Activated naive CD8-positive, alpha-beta T cell treated with anti-CD3 and anti-CD28 coated beads, Interleukin-2, amount 50 U/mL, for 24 hours (primary cell): ENCODE data around the gene NOS1.
"Not testable (repeated sequence)": the region's sequence is repeated elsewhere in the genome, so short reads cannot be mapped to it uniquely, and the experiment has no call there.

ENCODE experiments used
- ATAC-seq: fragments of 150-1000 bp; cut with Tn5 transposase; one replicate; pipeline ENCODE4 v1.10.0; 2021
- DNase-seq: peaks from one replicate; pipeline ENCODE4 v3.0.0; 2021
- H3K27ac Mint-ChIP-seq: one replicate; pipeline ENCODE4 v1.8.0; 2021; ENCODE audit warnings: mild to moderate bottlenecking, mixed read lengths
- H3K27me3 Mint-ChIP-seq: one replicate; pipeline ENCODE4 v1.8.0; 2021; ENCODE audit warnings: mixed read lengths
- H3K36me3 Mint-ChIP-seq: one replicate; pipeline ENCODE4 v1.8.0; 2021; ENCODE audit warnings: low read depth, mixed read lengths
- H3K4me1 Mint-ChIP-seq: one replicate; pipeline ENCODE4 v1.8.0; 2021; ENCODE audit warnings: mixed read lengths
- H3K4me3 Mint-ChIP-seq: one replicate; pipeline ENCODE4 v1.8.0; 2021; ENCODE audit warnings: mild to moderate bottlenecking, moderate library complexity, mixed read lengths
- H3K9me3 Mint-ChIP-seq: one replicate; pipeline ENCODE4 v1.8.0; 2021; ENCODE audit warnings: mixed read lengths

The NOS1 gene

DNA sequence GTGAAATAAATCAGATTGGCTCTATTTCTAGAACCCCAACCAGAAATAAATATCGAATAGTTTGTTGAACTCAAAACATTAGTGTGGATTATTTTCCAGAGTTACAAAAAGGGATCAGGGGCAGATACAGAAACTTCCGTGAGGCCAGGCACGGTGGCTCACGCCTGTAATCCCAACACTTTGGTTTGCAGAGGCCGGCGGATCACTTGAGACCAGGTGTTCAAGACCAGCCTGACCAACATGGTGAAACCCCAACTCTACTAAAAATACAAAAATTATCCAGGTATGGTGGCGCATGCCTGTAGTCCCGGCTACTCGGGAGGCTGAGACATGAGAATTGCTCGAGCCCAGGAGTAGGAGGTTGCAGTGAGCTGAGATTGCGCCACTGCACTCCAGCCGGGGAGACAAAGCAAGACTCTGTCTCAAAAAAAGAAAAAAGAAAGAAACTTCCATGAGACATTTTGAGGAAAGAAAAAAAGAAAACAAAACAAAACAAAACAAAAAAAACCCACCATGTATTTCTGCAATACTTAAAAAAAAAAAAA, 173.2 kb downstream of the NOS1 start:
- DNase-seq: no peak
- peak overlapping the region; percentile 94 for H3K4me3 Mint-ChIP-seq
- peaks cover 3% of the 10 kb centered on the region for H3K27me3 Mint-ChIP-seq
- no peaks in the 10 kb centered on the region for H3K9me3 Mint-ChIP-seq
- H3K27ac Mint-ChIP-seq: no peak overlapping the region
- peaks cover 28% of the 10 kb centered on the region for H3K4me1 Mint-ChIP-seq
- ATAC-seq: no peak
- H3K36me3 Mint-ChIP-seq: peaks cover 38% of the 10 kb centered on the region

DNA sequence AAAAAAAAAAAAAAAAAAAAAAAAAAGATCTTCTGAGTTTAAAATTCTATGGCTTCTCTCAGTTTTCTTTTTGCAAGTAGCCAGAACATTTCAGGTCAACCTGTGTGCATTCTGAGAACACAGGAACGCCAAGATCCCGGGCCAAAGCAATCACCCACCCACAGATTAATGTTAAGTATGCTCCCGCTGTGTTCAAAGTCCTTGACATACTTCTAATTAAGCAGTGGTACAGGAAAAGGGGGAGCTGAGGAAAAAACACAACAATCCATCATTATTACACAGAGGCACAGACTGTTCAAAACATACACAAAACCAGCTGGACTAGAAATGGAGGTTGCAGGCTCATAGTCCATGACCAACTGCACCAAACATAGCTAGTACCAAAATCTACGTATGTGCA, 174.0 kb downstream of the NOS1 start:
- Mint-ChIP-seq H3K36me3 (peaks cover 43% of the 10 kb centered on the region), H3K27ac (no peak overlapping the region), H3K4me3 (no peak overlapping the region), H3K9me3 (no peaks in the 10 kb centered on the region), H3K4me1 (peaks cover 28% of the 10 kb centered on the region), H3K27me3 (peaks cover 3% of the 10 kb centered on the region)
- ATAC-seq (no peak), DNase-seq (no peak)

DNA sequence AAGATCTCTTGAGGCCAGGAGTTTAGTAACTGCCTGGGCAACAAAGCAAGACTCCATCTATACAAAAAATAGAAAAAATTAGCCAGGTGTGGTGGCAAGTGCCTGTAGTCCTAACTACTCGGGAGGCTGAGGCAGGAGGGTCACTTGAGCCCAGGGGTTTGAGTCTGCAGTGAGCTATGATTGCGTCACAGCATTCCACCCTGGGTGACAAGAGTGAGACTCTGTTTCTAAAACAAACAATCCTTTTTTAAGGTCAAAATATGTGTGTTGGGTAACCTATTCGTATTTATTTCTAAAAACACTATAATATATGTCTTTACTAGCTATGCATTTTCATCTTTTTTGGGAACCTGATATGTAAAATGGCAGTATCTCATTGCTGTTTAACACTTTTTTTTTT, 178.6 kb downstream of the NOS1 start:
- H3K36me3 Mint-ChIP-seq: peaks cover 66% of the 10 kb centered on the region
- peaks cover 4% of the 10 kb centered on the region for H3K9me3 Mint-ChIP-seq
- no peak overlapping the region for H3K27ac Mint-ChIP-seq
- H3K27me3 Mint-ChIP-seq: no peaks in the 10 kb centered on the region
- H3K4me3 Mint-ChIP-seq: no peak overlapping the region
- peaks cover 5% of the 10 kb centered on the region for H3K4me1 Mint-ChIP-seq
- ATAC-seq (no peak), DNase-seq (no peak)

DNA sequence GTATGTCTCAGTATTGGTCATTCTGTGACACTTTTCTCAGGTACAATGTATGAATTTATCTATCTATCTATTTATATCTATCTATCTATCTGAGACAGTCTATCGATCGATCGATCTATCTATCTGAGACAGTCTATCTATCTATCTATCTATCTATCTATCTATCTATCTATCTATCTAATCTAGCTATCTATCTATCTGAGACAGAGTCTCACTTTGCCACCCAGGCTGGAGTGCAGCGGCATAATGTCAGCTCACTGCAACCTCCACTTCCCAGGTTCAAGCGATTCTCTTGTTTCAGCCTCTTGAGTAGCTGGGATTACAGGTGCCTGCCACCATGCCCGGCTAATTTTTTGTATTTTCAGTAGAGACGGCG, 180.0 kb downstream of the NOS1 start:
- H3K4me1 Mint-ChIP-seq, DNase-seq, H3K4me3 Mint-ChIP-seq, H3K9me3 Mint-ChIP-seq, ATAC-seq, H3K27ac Mint-ChIP-seq, H3K27me3 Mint-ChIP-seq: not testable (repeated sequence)
- peaks cover 65% of the 10 kb centered on the region for H3K36me3 Mint-ChIP-seq

DNA sequence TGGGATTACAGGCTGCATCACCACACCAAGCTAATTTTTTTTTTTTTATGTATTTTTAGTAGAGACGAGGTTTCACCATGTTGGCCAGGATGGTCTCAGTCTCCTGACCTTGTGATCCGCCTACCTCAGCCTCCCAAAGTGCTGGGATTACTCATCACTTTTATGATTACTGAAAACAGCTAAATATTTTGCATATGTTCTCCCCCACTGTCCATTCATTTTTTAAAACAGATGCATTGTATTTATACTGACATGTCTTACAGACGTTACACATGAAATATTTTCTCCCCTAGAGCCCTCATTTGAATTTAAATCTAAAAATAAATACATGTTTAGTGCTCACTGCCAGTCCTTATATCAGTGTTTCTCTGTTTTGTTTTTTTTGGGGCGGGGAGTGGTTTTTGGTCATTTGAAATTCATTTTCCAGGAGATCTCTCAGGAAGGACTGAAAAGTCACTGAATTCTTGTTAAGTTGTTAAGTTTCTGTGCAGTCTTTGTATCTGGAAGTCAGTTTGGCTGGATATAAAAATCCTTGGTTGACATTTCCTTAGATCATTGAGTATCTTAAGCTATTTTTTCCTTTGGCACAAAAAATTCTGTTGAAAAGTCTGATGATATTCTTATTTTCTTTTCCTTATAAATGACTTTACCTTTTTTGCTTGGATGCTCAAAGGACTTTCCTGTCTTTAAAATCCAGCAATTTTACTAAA, 180.5 kb downstream of the NOS1 start:
- Mint-ChIP-seq H3K27me3 (no peaks in the 10 kb centered on the region), H3K36me3 (peaks cover 67% of the 10 kb centered on the region), H3K4me3 (no peak overlapping the region), H3K9me3 (peaks cover 4% of the 10 kb centered on the region), H3K4me1 (peaks cover 2% of the 10 kb centered on the region), H3K27ac (no peak overlapping the region)
- ATAC-seq: no peak
- DNase-seq: no peak

DNA sequence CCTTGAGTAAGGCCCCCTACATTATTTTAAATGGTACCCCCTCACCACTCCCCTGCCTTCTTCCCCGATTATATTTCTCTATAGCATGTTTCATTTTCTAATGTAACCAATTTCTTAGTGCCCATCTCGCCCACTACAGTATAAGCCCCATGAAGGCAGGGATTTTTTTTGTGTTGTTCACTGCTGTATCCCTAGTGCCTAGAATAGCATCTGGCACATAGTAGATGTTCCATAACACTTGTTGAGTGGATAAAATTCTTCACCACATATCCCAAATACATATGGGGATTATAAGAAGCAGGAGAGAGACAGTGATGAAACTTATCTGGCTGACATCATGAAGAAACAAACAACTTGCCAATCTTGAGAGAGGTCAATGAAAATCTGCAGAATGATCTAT, 182.7 kb downstream of the NOS1 start:
- Mint-ChIP-seq H3K4me3 (no peak overlapping the region), H3K27ac (no peak overlapping the region), H3K4me1 (no peaks in the 10 kb centered on the region), H3K9me3 (peaks cover 4% of the 10 kb centered on the region), H3K27me3 (no peaks in the 10 kb centered on the region), H3K36me3 (peaks cover 64% of the 10 kb centered on the region)
- ATAC-seq: no peak
- no peak for DNase-seq

DNA sequence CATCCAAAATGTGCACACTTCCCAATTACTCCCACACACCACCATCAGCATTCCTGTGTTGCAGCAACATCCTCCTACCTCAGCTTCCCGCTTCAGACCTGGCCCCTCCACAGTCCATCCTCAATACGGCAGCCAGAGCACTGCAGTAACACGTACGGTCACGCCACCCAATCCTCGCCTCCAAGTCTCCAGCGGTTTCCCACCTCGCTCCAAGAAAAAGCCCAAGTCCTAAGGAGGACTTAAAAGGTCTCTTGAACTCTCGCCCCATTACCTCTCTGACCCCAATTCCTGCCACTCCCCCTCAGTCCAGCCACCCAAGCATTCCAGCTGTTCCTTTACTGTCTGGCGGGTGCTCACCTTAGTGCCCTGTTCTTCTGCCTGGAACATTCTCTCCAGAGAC, 183.1 kb downstream of the NOS1 start:
- Mint-ChIP-seq H3K27ac (peak overlapping the region; percentile 14), H3K36me3 (peaks cover 62% of the 10 kb centered on the region), H3K4me3 (no peak overlapping the region), H3K9me3 (peaks cover 4% of the 10 kb centered on the region), H3K4me1 (no peaks in the 10 kb centered on the region), H3K27me3 (no peaks in the 10 kb centered on the region)
- DNase-seq (no peak), ATAC-seq (no peak)

DNA sequence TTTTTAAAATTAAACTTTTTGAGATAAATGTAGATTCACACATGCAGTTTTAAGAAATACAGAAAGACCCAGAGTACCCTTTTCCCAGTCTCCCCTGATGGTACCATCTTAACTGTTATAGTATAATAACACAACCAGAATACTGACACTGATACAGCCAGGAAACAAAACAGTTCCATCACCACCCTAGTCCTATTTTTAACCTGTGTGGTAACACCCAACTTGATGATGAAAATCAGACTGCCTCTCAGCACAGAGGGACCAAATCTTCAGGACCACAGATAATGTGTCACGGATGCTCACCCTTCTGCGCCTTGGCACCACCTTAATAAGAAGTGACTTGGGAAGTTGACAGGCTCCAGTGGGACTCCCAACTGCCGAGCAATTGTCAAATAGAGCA, 189.3 kb downstream of the NOS1 start:
- Mint-ChIP-seq H3K36me3 (peaks cover 45% of the 10 kb centered on the region), H3K27me3 (no peaks in the 10 kb centered on the region), H3K4me3 (no peak overlapping the region), H3K4me1 (no peaks in the 10 kb centered on the region), H3K27ac (no peak overlapping the region), H3K9me3 (no peaks in the 10 kb centered on the region)
- ATAC-seq: no peak
- no peak for DNase-seq

DNA sequence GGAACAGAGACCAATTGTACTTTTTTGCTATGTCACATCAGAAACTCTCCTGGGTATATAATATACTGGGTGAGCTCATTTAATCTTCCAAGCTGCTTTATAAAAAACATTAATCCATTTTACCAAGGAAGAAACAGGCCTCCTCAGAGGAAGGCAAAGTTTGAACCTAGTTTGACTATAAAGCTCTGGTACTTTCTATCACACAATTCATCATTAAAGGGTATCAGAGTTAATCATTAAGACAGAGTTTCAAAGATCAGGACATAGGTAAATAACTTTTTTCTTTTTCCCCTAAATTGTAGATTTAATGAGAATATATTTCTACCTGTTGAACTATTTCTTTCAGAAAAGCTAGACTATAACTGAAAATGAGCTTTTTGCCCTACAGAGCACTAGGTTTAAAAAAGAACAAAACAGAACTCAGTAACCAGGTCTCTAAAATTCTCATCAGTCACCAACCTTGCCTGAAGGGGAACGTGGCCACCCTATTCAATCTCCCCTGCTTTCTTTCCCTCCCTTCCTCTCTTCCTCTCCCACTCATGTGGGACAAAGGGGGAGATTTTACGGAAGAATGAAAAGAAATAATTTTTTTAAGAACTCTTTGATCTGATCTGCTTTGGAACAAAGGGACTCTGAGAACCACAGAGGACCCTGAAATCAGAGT, 189.8 kb downstream of the NOS1 start:
- Mint-ChIP-seq H3K36me3 (peaks cover 46% of the 10 kb centered on the region), H3K27ac (no peak overlapping the region), H3K27me3 (no peaks in the 10 kb centered on the region), H3K4me3 (no peak overlapping the region), H3K4me1 (no peaks in the 10 kb centered on the region), H3K9me3 (no peaks in the 10 kb centered on the region)
- no peak for ATAC-seq
- no peak for DNase-seq

DNA sequence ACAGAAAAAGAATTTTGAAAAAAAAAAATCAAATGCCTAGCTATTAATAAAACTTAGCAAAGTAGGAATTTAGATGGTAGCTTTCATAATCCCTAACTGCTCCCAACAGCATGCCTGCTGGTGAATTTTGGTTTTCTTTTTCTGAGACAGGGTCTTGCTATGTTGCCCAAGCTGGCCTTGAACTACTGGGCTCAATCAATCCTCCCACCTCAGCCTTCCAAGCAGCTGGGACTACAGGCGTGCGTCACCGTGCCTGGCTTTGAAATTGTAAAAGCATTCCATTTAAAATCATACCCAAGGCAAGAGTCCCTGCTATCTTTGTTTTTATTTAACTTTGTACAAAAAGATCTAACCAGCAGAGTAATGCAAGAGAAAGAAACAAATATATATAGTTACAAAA, 191.9 kb downstream of the NOS1 start:
- ATAC-seq: no peak
- Mint-ChIP-seq H3K27me3 (no peaks in the 10 kb centered on the region), H3K4me1 (no peaks in the 10 kb centered on the region), H3K4me3 (no peak overlapping the region), H3K27ac (no peak overlapping the region), H3K9me3 (no peaks in the 10 kb centered on the region), H3K36me3 (peaks cover 54% of the 10 kb centered on the region)
- no peak for DNase-seq

DNA sequence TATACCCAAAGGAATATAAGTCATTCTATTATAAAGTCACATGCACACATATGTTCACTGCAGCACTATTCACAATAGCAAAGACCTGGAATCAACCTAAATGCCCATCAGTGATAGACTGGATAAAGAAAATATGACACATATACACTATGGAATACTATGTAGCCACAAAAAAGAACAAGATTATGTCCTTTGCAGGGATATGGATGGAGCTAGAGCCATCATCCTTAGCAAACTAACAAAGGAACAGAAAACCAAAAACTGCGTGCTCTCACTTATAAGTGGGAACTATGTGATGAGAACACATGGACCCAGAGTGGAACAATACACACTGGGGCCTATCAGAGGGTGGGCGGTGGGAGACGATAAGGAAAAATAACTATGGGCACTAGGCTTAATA, 192.4 kb downstream of the NOS1 start:
- no peak overlapping the region for H3K4me3 Mint-ChIP-seq
- ATAC-seq (no peak), DNase-seq (no peak)
- H3K4me1 Mint-ChIP-seq: no peaks in the 10 kb centered on the region
- peaks cover 51% of the 10 kb centered on the region for H3K36me3 Mint-ChIP-seq
- no peaks in the 10 kb centered on the region for H3K9me3 Mint-ChIP-seq
- no peaks in the 10 kb centered on the region for H3K27me3 Mint-ChIP-seq
- H3K27ac Mint-ChIP-seq: no peak overlapping the region

DNA sequence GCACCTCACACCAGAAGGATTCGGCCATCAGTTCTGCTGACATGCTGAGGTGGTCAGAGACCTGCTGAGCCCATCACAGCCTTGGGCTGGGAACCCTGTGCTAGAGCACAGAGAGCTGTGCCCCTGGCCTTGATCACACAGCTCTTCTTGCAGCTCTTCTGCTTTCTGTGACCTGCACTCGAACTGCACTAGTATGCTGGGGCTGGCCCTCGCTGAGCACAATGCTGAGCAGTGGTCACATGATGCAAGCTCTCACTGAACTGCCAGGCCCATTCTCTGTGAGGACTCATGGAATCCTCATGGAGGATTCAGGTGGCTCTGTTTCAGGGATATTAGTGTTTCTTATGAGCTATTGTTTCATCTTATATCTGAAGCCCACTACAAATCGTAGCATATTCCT, 193.7 kb downstream of the NOS1 start:
- ATAC-seq: no peak
- Mint-ChIP-seq H3K9me3 (no peaks in the 10 kb centered on the region), H3K4me3 (no peak overlapping the region)

DNA sequence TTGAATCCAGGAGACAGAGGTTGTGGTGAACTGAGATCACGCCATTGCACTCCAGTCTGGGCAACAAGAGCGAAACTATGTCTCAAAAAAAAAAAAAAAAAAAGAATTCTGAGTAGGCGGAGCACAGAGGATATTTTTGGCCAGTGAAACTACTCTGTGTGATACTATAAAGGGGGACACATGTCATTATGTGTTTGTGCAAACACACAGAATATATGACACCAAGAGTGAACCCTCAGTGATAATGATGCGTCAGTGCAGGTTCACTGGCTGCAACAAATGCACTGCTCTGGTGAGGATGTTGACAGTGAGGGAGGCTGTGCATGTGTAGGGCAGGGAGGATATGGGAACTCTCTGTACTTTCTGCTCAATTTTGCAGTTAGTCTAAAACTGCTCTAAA, 195.3 kb downstream of the NOS1 start:
- H3K27me3 Mint-ChIP-seq: no peaks in the 10 kb centered on the region
- ATAC-seq (no peak), DNase-seq (no peak)
- no peaks in the 10 kb centered on the region for H3K4me1 Mint-ChIP-seq
- peaks cover 61% of the 10 kb centered on the region for H3K36me3 Mint-ChIP-seq
- no peak overlapping the region for H3K27ac Mint-ChIP-seq
- H3K9me3 Mint-ChIP-seq: no peaks in the 10 kb centered on the region
- H3K4me3 Mint-ChIP-seq: no peak overlapping the region

More for the DNA sequence above, 193.7 kb downstream of the NOS1 start:
- no peak for DNase-seq
- Mint-ChIP-seq H3K4me1 (no peaks in the 10 kb centered on the region), H3K27ac (no peak overlapping the region), H3K27me3 (no peaks in the 10 kb centered on the region), H3K36me3 (peaks cover 50% of the 10 kb centered on the region)

DNA sequence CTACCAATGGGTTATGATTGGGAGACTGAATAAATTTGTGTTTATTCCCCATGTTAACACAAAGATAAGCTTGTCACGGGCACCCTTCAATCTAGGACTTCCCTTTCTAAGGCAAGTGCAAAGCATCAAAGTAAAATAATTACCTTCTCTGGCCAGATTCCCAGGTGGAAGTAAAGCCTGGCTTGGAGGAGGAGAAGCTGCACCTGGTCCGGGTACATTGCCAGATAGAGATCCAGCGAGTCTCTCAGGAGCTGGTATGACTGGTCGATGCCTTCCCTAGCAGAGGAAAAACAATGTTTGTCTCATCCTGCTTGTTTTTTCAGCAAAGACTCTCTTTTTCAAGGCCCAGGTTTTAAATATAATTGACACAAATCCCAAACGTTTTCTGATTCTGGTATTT, 196.1 kb downstream of the NOS1 start:
- Mint-ChIP-seq H3K9me3 (no peaks in the 10 kb centered on the region), H3K27ac (no peak overlapping the region), H3K4me3 (no peak overlapping the region), H3K4me1 (no peaks in the 10 kb centered on the region), H3K27me3 (no peaks in the 10 kb centered on the region), H3K36me3 (peaks cover 65% of the 10 kb centered on the region)
- DNase-seq (no peak), ATAC-seq (no peak)

DNA sequence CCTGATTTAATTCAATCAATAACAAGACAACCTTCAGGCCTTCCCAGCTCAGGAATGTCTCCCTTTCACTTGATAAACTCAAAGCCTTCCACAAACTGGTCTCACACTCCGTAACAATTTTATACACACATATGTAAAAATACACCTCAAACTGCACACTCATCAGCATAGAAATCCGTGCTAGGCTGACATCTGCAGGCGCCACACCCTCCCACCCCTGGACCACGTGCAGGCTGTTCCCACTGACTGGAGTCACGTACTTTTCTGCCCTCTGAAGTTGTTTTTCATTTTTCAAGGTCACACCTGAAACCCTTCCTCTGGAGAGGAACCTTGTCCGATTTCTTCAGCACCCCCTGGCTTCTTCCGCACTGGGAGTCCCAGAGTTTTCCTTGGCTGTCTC, 198.8 kb downstream of the NOS1 start:
- Mint-ChIP-seq H3K4me1 (no peaks in the 10 kb centered on the region), H3K27ac (no peak overlapping the region), H3K9me3 (no peaks in the 10 kb centered on the region), H3K36me3 (peaks cover 62% of the 10 kb centered on the region), H3K27me3 (no peaks in the 10 kb centered on the region), H3K4me3 (no peak overlapping the region)
- DNase-seq (no peak), ATAC-seq (no peak)
